AG04450 (cell line): Measurements from ENCODE around the gene EXOC7. TPM values are rescaled to one million over a fixed set of nuclear protein-coding genes. Genes with fewer than 3 reads are reported as not detected.
"Not testable (repeated sequence)": the region's sequence is repeated elsewhere in the genome, so short reads cannot be mapped to it uniquely, and the experiment has no call there.

ENCODE experiments used
- CTCF ChIA-PET: fragments of 300-600, 350-600 bp; formaldehyde crosslinking; extraction: SDS; loops from one replicate; lab custom pipeline; 2022; ENCODE audit warnings: antibody characterized with exemption, inconsistent platforms; lab: Charles Lee
- POLR2A ChIA-PET: fragments of 350-600 bp; formaldehyde crosslinking; extraction: SDS; loops from one replicate; lab custom pipeline; 2021; ENCODE audit warnings: antibody characterized with exemption, inconsistent platforms; lab: Yijun Ruan, JAX
- DNase-seq: peaks from one replicate; pipeline ENCODE4 v3.0.0-alpha.2; 2011; ENCODE audit warnings: low read depth, low spot score
- H3K27ac ChIP-seq: one replicate; pipeline ENCODE4 v1.5.1; 2012; ENCODE audit warnings: low read depth, low read length, control low read depth
- H3K27me3 ChIP-seq: one replicate; pipeline ENCODE4 v1.6.0; 2012; ENCODE audit warnings: low read length; ENCODE audit not compliant: control insufficient read depth, insufficient read depth
- H3K4me3 ChIP-seq: 2 replicates; pipeline ENCODE4 v1.5.1; 2011; ENCODE audit warnings: mild to moderate bottlenecking, low read depth, low read length, control low read depth
- H3K9me3 ChIP-seq: 2 replicates; pipeline ENCODE4 v1.5.1; 2012; ENCODE audit warnings: low read length; ENCODE audit not compliant: control insufficient read depth, insufficient read depth
- polyA plus RNA-seq: library from polyadenylated mRNA; depleted of rRNA; stranded (reverse); fragments of >200 nt; gene quantifications from 2 replicates; pipeline ENCODE4 v1.2.3, GENCODE V29; 2011
- TF ChIP-seq, protein P1 (sequence below): IDR thresholded peaks from 2 replicates; pipeline ENCODE4 v1.5.1; 2011; ENCODE audit warnings: low read depth, low read length, control low read depth, inconsistent platforms

Gene EXOC7
- polyA plus RNA-seq, 1 experiment = 97.6 TPM

DNA sequence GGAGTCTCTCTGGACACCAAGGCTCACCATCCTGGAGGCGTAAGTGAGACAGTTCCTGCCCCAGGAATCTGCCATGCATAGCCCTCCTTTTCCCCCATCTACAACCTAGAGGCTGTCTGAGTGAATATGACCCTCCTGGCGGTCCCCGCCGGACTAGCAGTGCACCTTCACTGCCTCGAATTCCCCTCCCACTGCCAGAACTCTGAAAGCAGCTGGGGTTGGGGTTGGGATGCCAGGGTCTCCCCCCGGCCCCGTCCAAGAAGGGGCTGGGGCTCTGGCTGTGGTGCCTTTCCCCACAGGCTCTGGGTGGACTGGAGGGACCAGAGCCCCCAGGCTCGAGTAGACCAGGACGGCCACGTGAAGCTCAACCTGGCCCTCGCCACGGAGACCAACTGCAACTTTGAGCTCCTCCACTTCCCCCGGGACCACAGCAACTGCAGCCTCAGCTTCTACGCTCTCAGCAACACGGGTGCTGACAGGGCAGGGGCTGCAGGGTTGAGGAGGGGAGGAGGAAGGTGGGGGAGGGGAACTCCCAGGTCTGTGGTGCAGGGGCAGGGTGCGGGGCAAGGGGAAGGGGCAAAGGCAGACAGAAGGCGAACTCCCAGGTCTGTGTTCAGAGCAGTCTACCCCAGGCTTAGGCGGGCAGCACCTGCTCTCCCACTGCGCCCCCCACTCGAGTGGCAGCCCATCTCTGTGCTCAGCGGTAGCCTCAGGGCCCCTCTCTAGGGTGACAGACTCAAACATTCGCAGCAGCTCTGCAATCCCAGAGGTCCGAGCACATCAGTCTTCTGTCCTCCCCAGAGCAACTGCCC, 23.4 kb downstream of the EXOC7 start:
- Histone ChIP-seq H3K9me3 (peaks cover 4% of the 10 kb centered on the region; the same call in 1 of the 2 replicates), H3K27me3 (peaks cover 53% of the 10 kb centered on the region), H3K27ac (no peak overlapping the region), H3K4me3 (no peak overlapping the region)
- TF ChIP-seq, protein P1, sequence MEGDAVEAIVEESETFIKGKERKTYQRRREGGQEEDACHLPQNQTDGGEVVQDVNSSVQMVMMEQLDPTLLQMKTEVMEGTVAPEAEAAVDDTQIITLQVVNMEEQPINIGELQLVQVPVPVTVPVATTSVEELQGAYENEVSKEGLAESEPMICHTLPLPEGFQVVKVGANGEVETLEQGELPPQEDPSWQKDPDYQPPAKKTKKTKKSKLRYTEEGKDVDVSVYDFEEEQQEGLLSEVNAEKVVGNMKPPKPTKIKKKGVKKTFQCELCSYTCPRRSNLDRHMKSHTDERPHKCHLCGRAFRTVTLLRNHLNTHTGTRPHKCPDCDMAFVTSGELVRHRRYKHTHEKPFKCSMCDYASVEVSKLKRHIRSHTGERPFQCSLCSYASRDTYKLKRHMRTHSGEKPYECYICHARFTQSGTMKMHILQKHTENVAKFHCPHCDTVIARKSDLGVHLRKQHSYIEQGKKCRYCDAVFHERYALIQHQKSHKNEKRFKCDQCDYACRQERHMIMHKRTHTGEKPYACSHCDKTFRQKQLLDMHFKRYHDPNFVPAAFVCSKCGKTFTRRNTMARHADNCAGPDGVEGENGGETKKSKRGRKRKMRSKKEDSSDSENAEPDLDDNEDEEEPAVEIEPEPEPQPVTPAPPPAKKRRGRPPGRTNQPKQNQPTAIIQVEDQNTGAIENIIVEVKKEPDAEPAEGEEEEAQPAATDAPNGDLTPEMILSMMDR = peak; percentile 24; the same call in 1 of the 2 replicates
- DNase-seq = no peak
- POLR2A ChIA-PET = interaction anchor here (0.6 to 1.4 kb wide), 5 partner anchors 15 to 929 kb away, joined by 3 to 7 read pairs (median 5); partner anchors contain the start of gene UBALD2
- CTCF ChIA-PET = interaction anchor here (0.6 to 1.4 kb wide), 2 partner anchors 199 to 263 kb away, joined by 4 to 5 read pairs; no protein-coding TSS in a partner anchor

DNA sequence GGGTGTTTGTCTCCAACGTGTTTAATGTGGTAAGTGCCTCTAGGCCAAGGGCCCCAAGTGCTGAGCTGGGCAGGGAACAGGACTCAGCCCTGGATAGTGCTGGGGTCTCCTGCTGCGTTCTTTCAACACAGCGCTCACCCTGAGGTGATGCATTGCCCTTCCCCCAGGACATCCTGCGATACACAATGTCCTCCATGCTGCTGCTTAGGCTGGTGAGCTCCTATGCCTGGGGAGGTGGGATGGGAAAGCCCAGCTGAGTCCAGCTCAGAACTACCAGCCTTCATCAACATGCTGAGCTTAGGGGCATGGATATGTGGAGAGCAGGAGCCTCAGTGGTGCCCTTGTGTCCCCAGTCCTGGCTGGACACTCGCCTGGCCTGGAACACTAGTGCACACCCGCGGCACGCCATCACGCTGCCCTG, 24.0 kb downstream of the EXOC7 start:
- no peak overlapping the region for H3K27ac ChIP-seq
- H3K27me3 ChIP-seq = peaks cover 59% of the 10 kb centered on the region
- POLR2A ChIA-PET = interaction anchor here (1.0 to 1.4 kb wide), 3 partner anchors 15 to 279 kb away, joined by 5 to 7 read pairs (median 6); partner anchors contain the start of gene UBALD2
- H3K4me3 ChIP-seq = no peak overlapping the region
- no peak for DNase-seq
- TF ChIP-seq, protein P1 = no peak
- CTCF ChIA-PET = interaction anchor here (0.6 kb wide), 1 partner anchor 264 kb away, joined by 4 read pairs; no protein-coding TSS in a partner anchor
- H3K9me3 ChIP-seq = peaks cover 4% of the 10 kb centered on the region; the same call in 1 of the 2 replicates

DNA sequence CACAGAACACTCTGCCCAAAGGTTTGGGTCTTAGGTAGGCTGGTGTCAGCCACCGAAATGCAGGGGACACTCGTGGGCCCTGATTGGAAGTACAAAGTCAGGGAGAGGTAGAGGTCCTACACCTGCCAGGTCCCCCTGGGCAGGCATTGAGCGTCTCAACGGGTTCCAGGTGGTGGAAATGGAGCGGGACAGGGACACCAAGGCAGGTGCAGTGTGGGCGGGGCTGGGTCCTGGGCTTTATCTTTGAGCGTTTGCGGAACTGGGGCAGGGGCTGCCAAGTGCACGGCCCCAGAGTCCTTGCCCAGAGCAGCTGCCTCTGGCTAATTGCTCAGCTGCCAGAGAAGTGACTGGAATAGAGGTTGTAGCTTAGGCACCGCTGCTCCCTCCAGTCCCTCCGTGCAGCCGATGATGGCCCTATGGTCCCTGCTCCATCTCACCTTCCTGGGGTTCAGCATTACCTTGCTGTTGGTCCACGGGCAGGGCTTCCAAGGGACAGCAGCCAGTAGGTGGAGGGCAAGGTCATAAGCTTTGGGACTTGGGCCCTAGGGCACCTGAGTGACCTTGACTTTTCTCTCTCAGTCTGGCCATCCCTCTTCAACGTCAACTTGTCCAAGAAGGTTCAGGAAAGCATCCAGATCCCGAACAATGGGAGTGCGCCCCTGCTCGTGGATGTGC, 24.6 kb downstream of the EXOC7 start, which contains the start of gene ZACN:
Gene ZACN, plus strand, starts transcription at position 323 of the 675 bp plus-strand sequence. Its CDS starts 83 bp downstream, at position 406.
- TF ChIP-seq, protein P1 = no peak
- no peak within 1 kb of the TSS for H3K27ac ChIP-seq
- peaks cover 65% of the 10 kb centered on the region for H3K27me3 ChIP-seq
- ChIA-PET POLR2A (interaction anchor here (1.1 to 1.4 kb wide), 2 partner anchors 186 to 279 kb away, joined by 6 to 7 read pairs; partner anchors contain the start of gene UBALD2), CTCF (no interaction called here)
- peaks cover 4% of the 10 kb centered on the region; the same call in 1 of the 2 replicates for H3K9me3 ChIP-seq
- no peak for DNase-seq
- no peak within 1 kb of the TSS for H3K4me3 ChIP-seq

DNA sequence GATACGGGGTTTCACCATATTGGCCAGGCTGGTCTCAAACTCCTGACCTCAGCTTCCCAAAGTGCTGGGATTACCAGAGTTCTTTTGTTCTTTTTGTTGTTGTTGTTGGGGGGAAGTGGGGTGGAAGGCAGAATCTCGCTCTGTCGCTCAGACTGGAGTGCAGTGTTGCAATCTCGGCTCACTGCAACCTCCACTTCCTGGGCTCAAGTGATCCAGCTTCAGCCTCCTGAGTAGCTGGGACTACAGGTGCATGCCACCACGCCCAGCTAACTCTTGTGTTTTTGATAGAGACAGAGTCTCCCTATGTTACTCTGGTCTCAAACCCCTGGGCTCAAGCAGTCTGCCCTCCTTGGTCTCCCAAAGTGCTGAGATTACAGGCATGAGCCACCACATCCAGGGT, 25.2 kb downstream of the EXOC7 start:
- CTCF ChIA-PET, H3K27ac ChIP-seq, H3K4me3 ChIP-seq, DNase-seq, H3K9me3 ChIP-seq, POLR2A ChIA-PET: not testable (repeated sequence)
- peaks cover 66% of the 10 kb centered on the region for H3K27me3 ChIP-seq

DNA sequence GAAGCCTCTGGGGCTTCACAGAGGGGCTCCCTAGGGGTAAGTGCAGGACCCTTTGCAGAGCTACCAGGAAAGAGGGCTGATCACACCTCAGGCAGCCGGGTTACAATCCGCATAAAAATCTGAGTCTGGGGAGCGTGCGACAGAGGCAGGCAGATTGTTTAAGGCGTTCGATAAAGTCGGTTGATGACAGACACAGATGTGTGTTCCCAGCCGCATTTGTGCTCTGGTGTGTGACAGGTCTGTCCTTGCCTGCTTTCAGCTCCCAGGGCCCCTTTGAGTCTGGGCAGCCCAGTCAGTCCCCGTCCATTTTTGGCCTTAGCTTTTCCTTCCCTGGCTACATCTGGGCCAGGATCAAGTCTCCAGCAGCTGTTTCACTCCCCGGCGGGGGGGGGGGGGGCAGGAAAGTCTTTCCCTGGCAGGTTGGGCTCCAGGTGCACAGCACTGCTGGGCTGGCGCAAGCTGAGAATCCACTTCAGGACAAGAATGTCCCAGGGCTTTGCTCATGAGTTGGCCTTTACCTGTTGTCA, 25.9 kb downstream of the EXOC7 start:
- ChIA-PET POLR2A (interaction anchor here (0.6 kb wide), 1 partner anchor 10 kb away, joined by 3 read pairs; no protein-coding TSS in a partner anchor), CTCF (interaction anchor here (0.5 kb wide), 1 partner anchor 104 kb away, joined by 3 read pairs; no protein-coding TSS in a partner anchor)
- Histone ChIP-seq H3K4me3 (no peak overlapping the region), H3K27me3 (peaks cover 66% of the 10 kb centered on the region), H3K9me3 (peaks cover 4% of the 10 kb centered on the region; the same call in 1 of the 2 replicates), H3K27ac (no peak overlapping the region)
- DNase-seq = no peak
- TF ChIP-seq, protein P1 = no peak
